Embryonic facial prominence (tissue), 1 donor: Measurements from ENCODE around the gene LSM11.
"Not testable (repeated sequence)": the region's sequence is repeated elsewhere in the genome, so short reads cannot be mapped to it uniquely, and the experiment has no call there.

Experiments
- DNase-seq: peaks from one replicate; pipeline ENCODE4 v3.0.0-alpha.2; 2016; ENCODE audit errors: extremely low spot score

LSM11 gene

DNA sequence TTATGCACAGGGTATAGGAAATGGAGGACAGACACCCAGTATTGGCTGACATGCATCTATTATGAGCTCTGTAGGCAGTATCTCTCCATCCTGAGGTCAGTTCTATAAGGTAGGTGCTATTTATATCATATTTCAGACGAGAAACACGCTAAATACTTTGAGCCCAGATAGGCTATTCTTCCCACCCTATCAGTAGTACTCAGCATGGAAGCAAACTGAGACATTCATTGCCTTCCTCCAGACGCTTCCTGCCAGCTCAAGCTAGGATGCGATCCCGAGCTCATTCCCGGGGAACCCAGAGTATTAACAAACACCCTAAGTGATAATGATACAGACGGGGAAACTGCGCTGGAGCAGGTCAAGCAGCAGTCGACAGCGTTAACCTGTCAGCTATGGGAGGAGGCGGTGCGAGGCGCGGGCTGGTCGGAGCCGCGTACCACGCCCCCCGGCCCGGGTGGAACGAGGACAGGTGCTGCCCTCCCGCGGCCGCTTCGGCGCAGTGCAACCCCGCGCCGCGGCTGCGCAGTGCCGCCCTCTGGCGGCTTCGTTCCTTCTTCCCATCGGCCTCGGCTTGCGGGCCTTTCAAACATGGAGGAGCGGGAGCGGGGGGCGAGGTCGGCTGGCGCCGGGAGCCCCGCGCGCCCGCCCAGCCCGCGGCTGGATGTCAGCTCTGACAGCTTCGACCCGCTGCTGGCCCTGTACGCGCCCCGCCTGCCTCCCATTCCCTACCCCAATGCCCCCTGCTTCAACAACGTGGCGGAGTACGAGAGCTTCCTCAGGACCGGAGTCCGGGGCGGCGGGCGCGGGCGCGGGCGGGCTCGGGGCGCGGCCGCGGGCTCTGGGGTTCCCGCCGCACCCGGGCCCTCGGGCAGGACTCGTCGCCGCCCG is at the start of gene LSM11:
Gene LSM11 (plus strand): TSS at position 550 of the 888 bp plus-strand sequence. CDS start 39 bp downstream, at position 589.
- DNase-seq: peak; percentile 81

DNA sequence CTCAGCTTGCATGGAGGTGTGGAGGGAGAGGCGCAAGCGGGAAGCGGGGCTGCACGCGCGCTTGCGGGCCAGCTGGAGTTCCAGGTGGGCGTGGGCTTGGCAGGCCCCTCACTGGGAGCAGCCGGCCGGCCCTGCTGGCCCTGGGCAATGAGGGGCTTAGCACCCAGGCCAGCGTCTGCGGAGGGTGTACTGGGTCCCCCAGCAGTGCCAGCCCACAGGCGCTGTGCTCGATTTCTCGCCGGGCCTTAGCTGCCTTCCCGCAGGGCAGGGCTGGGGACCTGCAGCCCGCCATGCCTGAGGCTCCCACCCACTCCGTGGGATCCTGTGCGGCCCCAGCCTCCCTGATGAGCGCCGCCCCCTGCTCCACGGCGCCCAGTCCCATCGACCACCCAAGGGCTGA is 49.7 kb upstream of the LSM11 start:
- DNase-seq: not testable (repeated sequence)

DNA sequence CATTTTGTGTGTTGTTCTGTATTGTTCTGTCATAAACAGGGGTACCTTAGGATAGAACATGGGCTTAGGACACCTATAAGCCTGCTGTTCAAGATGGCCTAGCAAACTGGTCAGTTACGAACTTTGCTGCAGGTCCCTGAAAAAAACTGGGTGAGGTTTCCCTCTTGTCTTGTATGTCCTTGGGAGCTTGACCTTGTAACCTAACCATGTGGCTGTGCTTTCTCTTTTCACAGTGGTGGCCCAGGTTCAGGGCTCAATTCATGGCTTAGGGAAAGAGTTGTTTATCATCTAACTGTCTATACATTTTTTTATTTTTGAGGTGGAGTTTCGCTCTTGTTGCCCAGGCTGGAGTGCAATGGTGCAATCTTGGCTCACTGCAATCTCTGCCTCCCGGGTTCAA is 47.4 kb upstream of the LSM11 start:
- DNase-seq: not testable (repeated sequence)

DNA sequence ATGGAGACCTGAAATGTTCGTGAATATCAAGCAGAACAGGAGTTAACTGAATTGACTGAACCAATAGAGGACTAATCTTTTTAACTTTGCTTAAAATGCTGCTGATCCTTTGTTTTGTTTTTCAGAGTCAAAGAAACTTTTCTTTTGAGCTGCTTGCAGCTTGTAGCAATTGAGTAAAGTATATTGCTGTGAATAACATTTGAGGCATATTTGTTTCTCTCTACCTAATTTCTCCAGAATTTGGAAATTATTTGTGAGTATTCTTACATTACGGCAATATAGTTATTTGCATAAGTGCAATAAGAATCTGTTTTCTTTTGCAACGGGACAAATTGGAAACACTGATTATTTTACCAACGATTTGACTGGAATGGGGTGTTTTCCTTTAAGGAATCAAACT is 44.8 kb upstream of the LSM11 start:
- not testable (repeated sequence) for DNase-seq

DNA sequence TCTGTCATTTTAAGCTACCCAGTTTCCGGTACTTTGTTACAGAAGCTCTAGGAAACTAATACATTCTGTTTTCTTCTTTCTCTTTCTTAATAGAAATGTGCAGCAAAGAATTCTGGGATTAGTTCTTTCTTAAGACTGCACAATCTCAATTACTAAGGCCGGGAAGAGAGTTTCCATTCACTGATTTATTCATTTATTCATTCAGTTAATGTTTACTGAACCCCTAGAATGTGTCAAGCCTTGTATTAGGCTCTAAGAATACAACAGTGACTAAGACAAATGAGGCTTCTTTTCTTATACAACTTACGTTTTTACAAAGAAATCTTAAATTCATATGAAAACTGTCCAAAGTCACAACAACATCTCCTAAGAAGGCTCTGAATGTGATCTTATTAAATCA is 39.8 kb upstream of the LSM11 start:
- no peak for DNase-seq

DNA sequence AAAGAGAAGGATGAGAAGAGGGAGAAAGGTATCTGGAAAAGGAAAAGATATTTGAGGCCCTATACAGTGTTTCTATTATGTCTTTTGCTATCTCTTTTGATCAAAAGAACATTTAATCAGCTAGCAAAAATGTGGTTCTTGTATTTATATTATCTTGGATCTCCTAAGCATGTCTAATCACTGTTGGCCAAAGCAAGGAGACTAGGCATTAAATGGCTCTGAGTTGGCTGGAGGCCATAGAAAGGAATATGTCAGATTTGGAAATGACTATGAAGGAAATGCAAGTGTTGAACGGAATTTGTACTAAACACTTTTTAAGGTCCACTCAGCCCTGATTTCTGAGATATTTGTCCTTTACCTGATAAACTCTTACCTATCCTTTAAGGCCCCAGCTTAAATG is 34.6 kb upstream of the LSM11 start:
- no peak for DNase-seq

DNA sequence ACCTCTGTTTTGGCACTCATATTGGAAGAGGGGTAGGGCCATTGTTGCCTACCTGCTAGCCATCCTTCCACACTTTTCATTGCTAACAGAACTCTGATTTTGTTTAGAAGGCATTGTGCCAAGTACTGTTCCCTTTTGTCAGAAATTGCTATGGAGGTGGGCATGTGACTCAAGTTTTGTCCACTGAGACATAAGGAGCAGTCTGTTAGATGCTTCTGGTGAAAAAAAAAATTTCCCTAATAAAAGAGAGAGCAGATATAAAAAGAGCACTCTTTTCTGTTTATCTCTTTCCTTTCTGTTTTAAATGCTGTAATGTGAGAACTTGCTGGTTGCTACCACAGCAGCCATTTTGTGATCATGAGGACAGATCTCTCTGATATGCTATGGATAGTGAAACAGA is 34.2 kb upstream of the LSM11 start:
- no peak for DNase-seq

DNA sequence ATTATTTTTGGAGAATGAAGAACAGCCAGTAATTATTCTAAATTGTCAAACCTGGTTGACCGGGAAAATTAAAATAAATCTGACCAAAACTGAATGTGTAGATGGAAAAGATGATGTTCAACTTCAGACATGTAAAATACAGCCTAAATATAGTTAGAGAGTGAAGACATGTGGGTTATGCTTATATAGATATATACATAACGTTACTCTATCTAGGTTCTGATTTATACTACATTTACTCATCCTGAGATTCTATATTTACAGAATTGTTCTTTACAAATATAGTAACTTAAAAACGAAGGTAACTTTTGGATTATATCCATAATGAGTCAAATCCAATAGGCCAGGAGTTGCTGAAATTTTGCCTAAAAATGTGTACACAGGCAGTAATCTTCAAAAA is 33.1 kb upstream of the LSM11 start:
- no peak for DNase-seq

DNA sequence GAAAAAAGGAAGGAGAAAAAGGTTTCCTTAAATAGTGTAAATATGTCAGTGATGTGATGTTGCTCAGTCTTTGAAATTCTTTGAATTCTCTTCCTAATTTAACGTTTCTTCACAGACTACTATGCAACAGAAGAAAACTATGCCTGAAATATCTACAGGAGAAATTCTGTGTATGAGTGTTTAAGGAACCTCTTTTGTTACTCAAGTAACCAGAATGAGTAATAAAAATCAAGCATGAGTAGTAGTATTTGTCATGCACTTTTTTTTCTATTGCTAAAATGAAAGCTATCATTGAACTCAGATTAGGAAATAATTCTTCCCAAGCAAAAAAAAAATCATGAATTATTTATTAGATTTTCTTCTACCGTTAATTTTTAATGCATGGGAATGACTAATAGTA is 32.6 kb upstream of the LSM11 start:
- DNase-seq: no peak

DNA sequence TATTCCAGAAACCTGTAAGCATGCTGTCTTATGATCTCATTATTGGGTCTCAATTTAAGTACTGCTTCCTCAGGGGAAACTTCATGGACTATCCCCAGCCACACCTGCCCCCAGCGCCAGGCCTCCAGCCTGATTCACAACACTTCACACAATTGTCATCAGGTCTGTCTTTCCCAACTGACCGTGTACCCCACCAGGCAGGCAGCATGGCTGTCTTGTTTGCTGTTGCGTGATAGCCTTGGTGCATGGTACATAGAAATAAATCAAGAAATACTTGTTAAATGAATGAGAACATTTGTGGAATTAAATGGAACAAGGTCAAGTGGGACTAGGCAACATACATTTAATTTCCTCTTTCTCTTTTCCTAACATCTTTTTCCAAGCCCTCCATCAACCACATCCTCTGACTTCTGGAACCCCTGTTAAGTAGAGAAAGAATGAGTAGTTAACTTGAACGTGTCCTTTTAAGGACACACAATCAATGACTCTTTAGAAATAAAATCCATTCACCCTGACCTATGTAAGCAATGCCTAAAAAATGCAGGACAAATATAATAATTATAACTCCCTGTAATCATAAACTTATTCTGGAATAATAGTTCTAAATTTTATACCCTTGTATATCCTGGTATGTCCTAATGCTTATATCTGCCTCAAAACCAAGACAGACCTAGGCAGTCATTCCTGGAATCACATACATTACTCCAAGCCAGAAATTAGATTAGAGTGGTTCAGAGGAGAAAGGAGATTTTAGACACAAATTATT is 29.5 kb upstream of the LSM11 start:
- no peak for DNase-seq

DNA sequence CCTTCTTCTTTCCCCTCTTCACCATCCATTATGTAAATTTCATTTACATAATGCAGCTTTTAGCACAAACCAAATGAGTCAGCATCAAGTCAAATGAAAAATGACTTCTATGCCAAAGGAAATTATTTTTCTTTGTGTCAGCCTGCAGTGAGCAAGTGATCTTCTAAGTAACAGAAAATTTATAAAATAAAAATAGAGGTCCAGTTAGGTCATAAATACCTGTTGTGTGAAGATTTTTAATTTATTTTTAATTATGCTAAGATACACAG is 29.0 kb upstream of the LSM11 start:
- no peak for DNase-seq

DNA sequence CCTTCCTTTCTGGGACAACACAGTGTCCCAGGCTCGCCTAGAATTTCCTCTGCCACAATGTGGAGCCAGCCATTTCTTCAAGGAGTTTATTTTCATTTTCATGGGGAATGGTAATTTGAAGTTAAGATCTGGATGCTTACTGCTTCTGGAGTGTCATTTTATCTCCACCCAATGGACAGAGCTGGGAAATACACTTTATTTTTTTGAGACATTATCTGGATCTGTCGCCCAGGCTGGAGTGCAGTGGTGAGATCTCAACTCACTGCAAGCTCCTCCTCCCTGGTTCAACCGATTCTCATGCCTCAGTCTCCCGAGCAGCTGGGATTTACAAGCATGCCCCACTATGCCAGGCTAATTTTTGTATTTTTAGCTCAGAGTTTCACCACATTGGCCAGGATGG is 25.0 kb upstream of the LSM11 start:
- peak; percentile 40 for DNase-seq

DNA sequence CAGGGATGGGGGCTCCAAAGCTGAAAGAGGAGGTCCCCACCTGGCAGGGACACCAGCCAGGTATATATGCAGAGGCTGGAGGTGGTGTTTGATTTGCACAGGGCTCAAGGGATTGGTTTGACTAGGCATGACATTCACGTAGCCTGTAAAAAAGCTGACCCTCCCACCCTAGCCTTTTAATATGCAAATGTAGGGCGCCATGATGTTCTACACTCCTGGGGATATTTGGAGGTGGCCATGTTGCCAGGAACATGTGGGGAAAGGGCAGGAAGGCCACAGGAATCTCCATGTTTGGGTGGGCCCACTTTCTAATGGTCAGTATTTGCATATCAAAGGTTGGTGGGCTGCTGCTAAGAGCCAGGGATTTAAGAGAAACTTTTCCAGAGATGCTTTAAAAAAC is 24.3 kb upstream of the LSM11 start:
- no peak for DNase-seq

DNA sequence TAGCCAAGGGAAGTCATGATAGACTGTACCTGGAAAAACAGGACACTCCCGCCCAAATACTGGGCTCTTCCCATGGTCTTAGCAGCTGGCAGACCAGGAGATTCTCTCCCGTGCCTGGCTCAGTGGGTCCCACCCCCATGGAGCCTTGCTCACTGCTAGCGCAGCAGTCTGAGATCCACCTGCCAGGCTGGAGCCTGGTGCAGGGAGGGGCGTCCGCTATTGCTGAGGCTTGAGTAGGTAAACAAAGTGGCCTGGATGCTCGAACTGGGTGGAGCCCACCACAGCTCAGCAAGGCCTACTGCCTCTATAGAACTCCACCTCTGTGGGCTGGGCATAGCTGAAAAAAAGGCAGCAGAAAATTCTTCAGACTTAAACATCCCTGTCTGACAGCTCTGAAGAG is 22.4 kb upstream of the LSM11 start:
- no peak for DNase-seq

DNA sequence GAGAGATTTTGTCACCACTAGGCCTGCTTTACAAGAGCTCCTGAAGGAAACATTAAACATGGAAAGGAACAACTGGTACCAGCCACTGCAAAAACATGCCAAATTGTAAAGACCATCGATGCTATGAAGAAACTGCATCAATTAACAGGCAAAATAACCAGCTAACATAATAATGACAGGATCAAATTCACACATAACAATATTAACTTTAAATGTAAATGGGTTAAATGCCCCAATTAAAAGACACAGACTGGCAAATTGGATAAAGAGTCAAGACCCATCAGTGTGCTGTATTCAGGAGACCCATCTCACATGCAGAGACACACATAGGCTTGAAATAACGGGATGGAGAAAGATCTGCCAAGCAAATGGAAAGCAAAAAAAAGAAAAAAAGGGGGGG is 20.6 kb upstream of the LSM11 start:
- DNase-seq: not testable (repeated sequence)

DNA sequence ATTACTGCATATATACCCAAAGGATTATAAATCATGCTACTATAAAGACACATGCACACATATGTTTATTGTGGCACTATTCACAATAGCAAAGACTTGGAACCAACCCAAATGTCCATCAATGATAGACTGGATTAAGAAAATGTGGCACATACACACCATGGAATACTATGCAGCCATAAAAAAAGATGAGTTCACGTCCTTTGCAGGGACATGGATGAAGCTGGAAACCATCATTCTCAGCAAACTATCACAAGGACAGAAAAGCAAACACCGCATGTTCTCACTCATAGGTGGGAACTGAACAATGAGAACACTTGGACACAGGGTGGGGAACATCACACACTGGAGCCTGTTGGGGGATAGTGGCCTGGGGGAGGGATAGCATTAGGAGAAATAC is 16.9 kb upstream of the LSM11 start:
- not testable (repeated sequence) for DNase-seq

DNA sequence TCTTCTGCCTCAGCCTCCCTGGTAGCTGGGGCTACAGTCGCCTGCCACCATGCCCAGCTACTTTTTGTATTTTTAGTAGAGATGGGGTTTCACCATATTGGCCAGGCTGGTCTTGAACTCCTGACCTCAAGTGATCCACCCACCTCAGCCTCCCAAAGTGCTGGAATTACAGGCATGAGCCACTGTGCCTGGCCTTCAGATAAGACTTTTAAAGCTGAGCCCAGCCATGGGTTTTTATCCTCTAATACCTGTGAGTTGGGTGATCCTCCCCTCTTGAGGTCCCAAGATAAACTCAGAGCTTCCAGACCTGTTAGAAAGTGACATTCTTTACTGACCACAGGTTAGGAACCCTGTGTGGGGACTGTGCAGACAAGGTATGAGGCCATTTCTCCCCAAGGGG is 15.7 kb upstream of the LSM11 start:
- DNase-seq: not testable (repeated sequence)

DNA sequence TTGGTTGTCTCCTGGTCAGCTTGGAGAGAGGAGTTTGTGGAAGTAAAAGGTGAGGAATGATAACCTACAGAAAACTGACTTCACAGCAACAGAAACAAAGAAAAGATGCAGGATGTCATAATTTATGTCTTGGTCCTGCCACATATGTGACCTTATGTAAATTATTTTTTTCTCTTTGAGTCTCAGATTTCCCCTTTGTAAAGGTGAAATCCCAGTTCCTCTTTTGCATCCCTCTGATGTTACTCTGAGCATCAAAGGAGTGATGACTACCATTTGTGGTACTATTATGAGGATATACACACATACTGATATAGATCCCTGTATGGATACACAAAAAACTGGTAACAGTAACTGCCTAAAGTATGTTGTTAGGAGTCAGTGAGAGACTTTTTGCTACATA is 13.7 kb upstream of the LSM11 start:
- DNase-seq: no peak

DNA sequence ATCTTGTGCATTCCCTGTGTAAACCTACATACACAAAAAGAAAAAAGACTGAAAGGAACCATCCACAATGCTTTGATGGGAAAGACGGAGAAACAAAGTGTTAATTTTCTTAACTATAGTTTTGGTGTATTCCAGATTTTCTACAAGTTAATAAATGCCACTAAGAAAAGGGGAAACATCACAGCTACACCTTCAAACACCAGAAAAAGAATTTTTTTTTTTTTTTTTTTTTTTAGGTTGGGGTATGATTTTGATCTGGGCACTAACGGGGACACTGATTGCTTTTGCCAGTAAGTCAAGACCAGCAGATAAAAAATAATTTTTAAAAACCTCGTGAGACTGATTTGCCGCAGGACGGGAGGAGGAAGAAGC is 12.6 kb upstream of the LSM11 start:
- DNase-seq: no peak

DNA sequence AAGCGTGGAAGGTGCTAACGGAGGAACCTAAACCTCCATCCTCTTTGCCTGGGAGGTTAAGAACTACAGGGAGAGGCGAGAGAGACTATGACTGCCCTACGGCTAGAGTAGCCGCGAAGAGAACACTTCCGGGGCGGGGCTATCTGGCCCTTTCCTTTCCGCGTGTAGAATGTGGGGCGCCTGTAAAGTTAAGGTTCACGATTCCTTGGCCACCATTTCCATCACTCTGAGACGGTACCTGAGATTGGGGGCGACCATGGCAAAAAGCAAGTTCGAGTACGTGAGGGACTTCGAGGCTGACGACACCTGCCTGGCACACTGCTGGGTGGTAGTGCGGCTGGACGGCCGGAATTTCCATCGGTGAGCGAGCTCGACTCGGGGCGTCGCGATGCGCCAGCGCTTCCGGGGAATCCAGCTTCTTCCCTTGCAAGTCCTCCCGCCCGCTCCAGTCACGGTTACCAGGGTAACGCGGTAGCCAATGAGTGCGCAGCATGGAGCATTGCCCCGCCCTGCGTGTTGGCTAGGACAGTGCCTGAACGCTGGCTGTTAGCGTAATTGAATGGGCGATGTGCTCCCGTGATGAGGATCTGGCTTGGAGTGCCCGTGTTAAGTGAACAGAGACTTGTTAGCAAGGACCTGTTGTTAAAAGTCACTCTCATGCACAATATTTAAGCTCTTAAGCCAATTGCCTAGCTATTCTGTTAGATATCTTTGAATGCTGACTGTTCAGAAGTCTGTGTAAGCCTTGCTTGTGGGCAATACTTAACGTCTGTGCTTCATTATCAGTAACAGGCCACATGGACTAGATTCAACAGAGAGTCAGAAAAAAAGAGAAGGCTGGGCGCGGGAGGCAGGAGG is 12.0 kb upstream of the LSM11 start, which contains the start of gene THG1L:
Gene THG1L (plus strand): TSS at position 149 of the 858 bp plus-strand sequence. CDS start 21 bp downstream, at position 170.
- DNase-seq: peak; percentile 90

DNA sequence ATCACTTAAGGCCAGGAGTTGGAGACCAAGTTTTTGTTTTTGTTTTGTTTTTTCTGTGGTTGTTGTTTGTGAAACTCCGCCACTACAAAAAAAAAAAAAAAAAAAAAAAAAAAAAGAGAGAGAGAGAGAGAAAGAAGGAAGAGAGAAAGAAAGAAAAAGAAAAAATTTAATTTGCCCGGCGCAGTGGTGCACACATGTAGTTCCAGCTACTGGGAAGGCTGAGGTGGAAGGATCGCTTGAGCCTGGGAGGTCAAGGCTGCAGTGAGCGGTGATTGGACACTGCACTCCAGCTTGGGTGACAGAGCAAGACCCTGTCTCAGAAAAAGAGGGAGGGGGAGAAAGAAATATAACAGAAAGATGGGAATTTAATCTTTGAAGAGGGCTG is 11.4 kb upstream of the LSM11 start:
- no peak for DNase-seq

DNA sequence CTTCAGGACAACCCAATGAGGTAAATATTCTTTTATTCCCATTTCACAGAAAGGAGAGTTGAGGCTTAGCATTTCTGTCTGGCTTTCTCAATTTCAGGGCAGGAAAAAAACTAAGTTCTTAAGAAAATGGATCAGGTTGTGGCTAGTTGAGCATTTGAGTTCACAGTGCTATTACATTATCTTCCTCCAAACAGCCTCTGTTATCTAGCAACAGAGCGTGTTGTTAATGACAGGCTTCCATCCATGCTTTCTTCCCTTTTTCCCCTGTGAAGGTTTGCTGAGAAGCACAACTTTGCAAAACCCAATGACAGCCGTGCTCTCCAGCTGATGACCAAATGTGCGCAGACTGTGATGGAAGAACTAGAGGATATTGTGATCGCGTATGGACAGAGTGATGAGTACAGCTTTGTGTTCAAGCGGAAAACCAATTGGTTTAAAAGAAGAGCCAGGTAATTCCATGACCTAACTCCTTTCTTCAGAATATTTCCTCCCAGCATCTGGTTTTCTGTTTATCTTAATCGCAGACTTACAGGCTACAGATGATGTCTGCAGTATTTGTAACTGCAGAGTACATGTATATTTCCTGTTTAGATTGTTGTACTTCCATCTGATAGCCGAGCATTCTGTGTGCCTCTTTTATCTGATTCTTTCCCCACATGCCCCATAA is 10.8 kb upstream of the LSM11 start:
- no peak for DNase-seq
